HG03108 (cell line): ENCODE data around the gene SH3GL2.

Experiments
- ATAC-seq: cut with Tn5 transposase; IDR thresholded peaks from one replicate; pipeline ENCODE4 v1.9.1; 2021; ENCODE audit warnings: moderate library complexity; ENCODE audit not compliant: unreplicated experiment

SH3GL2 gene

GRCh38 chr9:17609312-17610005 lies 30.6 kb downstream of the SH3GL2 start:
- no peak for ATAC-seq

GRCh38 chr9:17611342-17611741 lies 32.5 kb downstream of the SH3GL2 start:
- no peak for ATAC-seq

- no peak for ATAC-seq
Observed at GRCh38 chr9:17611917-17612316, 33.1 kb downstream of the SH3GL2 start.

- ATAC-seq: no peak
Observed at GRCh38 chr9:17613758-17614157, 34.9 kb downstream of the SH3GL2 start.

- no peak for ATAC-seq
Observed at GRCh38 chr9:17614250-17614649, 35.4 kb downstream of the SH3GL2 start.

GRCh38 chr9:17614903-17615302 lies 36.0 kb downstream of the SH3GL2 start:
- no peak for ATAC-seq

- ATAC-seq: no peak
Observed at GRCh38 chr9:17622141-17622540, 43.3 kb downstream of the SH3GL2 start.

GRCh38 chr9:17622749-17623148 lies 43.9 kb downstream of the SH3GL2 start:
- ATAC-seq: no peak

GRCh38 chr9:17623965-17624364 lies 45.1 kb downstream of the SH3GL2 start:
- no peak for ATAC-seq

GRCh38 chr9:17624571-17624970 lies 45.7 kb downstream of the SH3GL2 start:
- ATAC-seq: no peak

GRCh38 chr9:17625644-17626388 lies 47.0 kb downstream of the SH3GL2 start:
- no peak for ATAC-seq

- no peak for ATAC-seq
Observed at GRCh38 chr9:17627641-17628040, 48.8 kb downstream of the SH3GL2 start.

GRCh38 chr9:17628624-17629023 lies 49.8 kb downstream of the SH3GL2 start:
- no peak for ATAC-seq

- ATAC-seq: no peak
Observed at GRCh38 chr9:17630531-17630949, 51.7 kb downstream of the SH3GL2 start.

- ATAC-seq: no peak
Observed at GRCh38 chr9:17631396-17631795, 52.5 kb downstream of the SH3GL2 start.

- no peak for ATAC-seq
Observed at GRCh38 chr9:17632994-17633393, 54.1 kb downstream of the SH3GL2 start.

- ATAC-seq: no peak
Observed at GRCh38 chr9:17635115-17635890, 56.4 kb downstream of the SH3GL2 start.

GRCh38 chr9:17636349-17636748 lies 57.5 kb downstream of the SH3GL2 start:
- ATAC-seq: no peak

- ATAC-seq: no peak
Observed at GRCh38 chr9:17636821-17637220, 58.0 kb downstream of the SH3GL2 start.

GRCh38 chr9:17637229-17637628 lies 58.4 kb downstream of the SH3GL2 start:
- no peak for ATAC-seq

GRCh38 chr9:17648516-17648915 lies 69.7 kb downstream of the SH3GL2 start:
- ATAC-seq: no peak

- no peak for ATAC-seq
Observed at GRCh38 chr9:17651725-17652124, 72.9 kb downstream of the SH3GL2 start.
